ENCODE results near the gene CELF2.

- TF ChIP-seq CTCF (IDR thresholded peaks at IDR 0.05) (no peak), POLR2A (IDR thresholded peaks at IDR 0.05) (no peak)
Measured at GRCh38 chr10:11111490-11111889, 93.8 kb downstream of the CELF2 start.
